ENCODE data around the gene CCDC9.
"Not testable (repeated sequence)": the region's sequence is repeated elsewhere in the genome, so short reads cannot be mapped to it uniquely, and the experiment has no call there.

Gene CCDC9

GRCh38 chr19:47284324-47284899 is 28.1 kb downstream of the CCDC9 start:
- no peaks in the 10 kb centered on the region for H3K9me3 ChIP-seq (ENCODE audit: control insufficient read depth, low read length)
- H3K36me3 ChIP-seq (ENCODE audit: control insufficient read depth, insufficient read depth, low read length) = no peaks in the 10 kb centered on the region
- H3K4me1 ChIP-seq (ENCODE audit: control insufficient read depth, insufficient read depth, low read length, poor library complexity, severe bottlenecking) = peaks cover 3% of the 10 kb centered on the region
- peak in 1 of 3 donors; percentile 32 for DNase-seq
- H3K27ac ChIP-seq (ENCODE audit: insufficient read depth, low read length, poor library complexity, severe bottlenecking) = no peak overlapping the region
- no peak overlapping the region for H3K4me3 ChIP-seq (ENCODE audit: insufficient read depth, low read depth, low read length, poor library complexity, severe bottlenecking)
- H3K27me3 ChIP-seq (replicated peaks; ENCODE audit: control insufficient read depth, insufficient read depth, low read length, poor library complexity, severe bottlenecking) = no peaks in the 10 kb centered on the region

- Histone ChIP-seq H3K36me3 (ENCODE audit: control insufficient read depth, insufficient read depth, low read length) (no peaks in the 10 kb centered on the region), H3K4me1 (ENCODE audit: control insufficient read depth, insufficient read depth, low read length, poor library complexity, severe bottlenecking) (no peaks in the 10 kb centered on the region), H3K9me3 (ENCODE audit: control insufficient read depth, low read length) (no peaks in the 10 kb centered on the region), H3K4me3 (ENCODE audit: insufficient read depth, low read depth, low read length, poor library complexity, severe bottlenecking) (no peak overlapping the region), H3K27ac (ENCODE audit: insufficient read depth, low read length, poor library complexity, severe bottlenecking) (no peak overlapping the region), H3K27me3 (replicated peaks; ENCODE audit: control insufficient read depth, insufficient read depth, low read length, poor library complexity, severe bottlenecking) (no peaks in the 10 kb centered on the region)
- peak; percentile 38 to 72 (median 60) for DNase-seq
Measured at GRCh38 chr19:47296036-47296435, 39.7 kb downstream of the CCDC9 start.

- not testable (repeated sequence) for H3K27ac ChIP-seq (ENCODE audit: insufficient read depth, low read length, poor library complexity, severe bottlenecking); H3K4me1 ChIP-seq (ENCODE audit: control insufficient read depth, insufficient read depth, low read length, poor library complexity, severe bottlenecking); H3K27me3 ChIP-seq (replicated peaks; ENCODE audit: control insufficient read depth, insufficient read depth, low read length, poor library complexity, severe bottlenecking)
Measured at GRCh38 chr19:47300867-47301266, 44.5 kb downstream of the CCDC9 start.

GRCh38 chr19:47302249-47302648 is 45.9 kb downstream of the CCDC9 start:
- no peak for DNase-seq

More at GRCh38 chr19:47300867-47301266, 44.5 kb downstream of the CCDC9 start:
- H3K36me3 ChIP-seq (ENCODE audit: control insufficient read depth, insufficient read depth, low read length); H3K4me3 ChIP-seq (ENCODE audit: insufficient read depth, low read depth, low read length, poor library complexity, severe bottlenecking); H3K9me3 ChIP-seq (ENCODE audit: control insufficient read depth, low read length); DNase-seq: not testable (repeated sequence)

GRCh38 chr19:47303966-47304365 is 47.6 kb downstream of the CCDC9 start:
- no peak for DNase-seq
- H3K4me1 ChIP-seq (ENCODE audit: control insufficient read depth, insufficient read depth, low read length, poor library complexity, severe bottlenecking) = no peaks in the 10 kb centered on the region
- H3K9me3 ChIP-seq (ENCODE audit: control insufficient read depth, low read length) = no peaks in the 10 kb centered on the region
- no peaks in the 10 kb centered on the region for H3K27me3 ChIP-seq (replicated peaks; ENCODE audit: control insufficient read depth, insufficient read depth, low read length, poor library complexity, severe bottlenecking)
- no peaks in the 10 kb centered on the region for H3K36me3 ChIP-seq (ENCODE audit: control insufficient read depth, insufficient read depth, low read length)
- H3K4me3 ChIP-seq (ENCODE audit: insufficient read depth, low read depth, low read length, poor library complexity, severe bottlenecking) = no peak overlapping the region
- H3K27ac ChIP-seq (ENCODE audit: insufficient read depth, low read length, poor library complexity, severe bottlenecking) = no peak overlapping the region

More at GRCh38 chr19:47302249-47302648, 45.9 kb downstream of the CCDC9 start:
- Histone ChIP-seq H3K9me3 (ENCODE audit: control insufficient read depth, low read length) (no peaks in the 10 kb centered on the region), H3K27me3 (replicated peaks; ENCODE audit: control insufficient read depth, insufficient read depth, low read length, poor library complexity, severe bottlenecking) (no peaks in the 10 kb centered on the region), H3K4me3 (ENCODE audit: insufficient read depth, low read depth, low read length, poor library complexity, severe bottlenecking) (no peak overlapping the region), H3K27ac (ENCODE audit: insufficient read depth, low read length, poor library complexity, severe bottlenecking) (no peak overlapping the region), H3K36me3 (ENCODE audit: control insufficient read depth, insufficient read depth, low read length) (no peaks in the 10 kb centered on the region), H3K4me1 (ENCODE audit: control insufficient read depth, insufficient read depth, low read length, poor library complexity, severe bottlenecking) (no peaks in the 10 kb centered on the region)

GRCh38 chr19:47305309-47305751 is 49.0 kb downstream of the CCDC9 start:
- DNase-seq = peak; percentile 27 to 47 (median 29)

GRCh38 chr19:47306303-47306702 is 50.0 kb downstream of the CCDC9 start:
- no peaks in the 10 kb centered on the region for H3K9me3 ChIP-seq (ENCODE audit: control insufficient read depth, low read length)
- H3K27ac ChIP-seq (ENCODE audit: insufficient read depth, low read length, poor library complexity, severe bottlenecking) = no peak overlapping the region
- H3K27me3 ChIP-seq (replicated peaks; ENCODE audit: control insufficient read depth, insufficient read depth, low read length, poor library complexity, severe bottlenecking) = no peaks in the 10 kb centered on the region
- no peak for DNase-seq
- H3K4me1 ChIP-seq (ENCODE audit: control insufficient read depth, insufficient read depth, low read length, poor library complexity, severe bottlenecking) = no peaks in the 10 kb centered on the region
- no peak overlapping the region for H3K4me3 ChIP-seq (ENCODE audit: insufficient read depth, low read depth, low read length, poor library complexity, severe bottlenecking)
- H3K36me3 ChIP-seq (ENCODE audit: control insufficient read depth, insufficient read depth, low read length) = no peaks in the 10 kb centered on the region

More at GRCh38 chr19:47305309-47305751, 49.0 kb downstream of the CCDC9 start:
- H3K27me3 ChIP-seq (replicated peaks; ENCODE audit: control insufficient read depth, insufficient read depth, low read length, poor library complexity, severe bottlenecking) = no peaks in the 10 kb centered on the region
- H3K36me3 ChIP-seq (ENCODE audit: control insufficient read depth, insufficient read depth, low read length) = no peaks in the 10 kb centered on the region
- H3K4me3 ChIP-seq (ENCODE audit: insufficient read depth, low read depth, low read length, poor library complexity, severe bottlenecking) = no peak overlapping the region
- no peaks in the 10 kb centered on the region for H3K4me1 ChIP-seq (ENCODE audit: control insufficient read depth, insufficient read depth, low read length, poor library complexity, severe bottlenecking)
- H3K27ac ChIP-seq (ENCODE audit: insufficient read depth, low read length, poor library complexity, severe bottlenecking) = no peak overlapping the region
- H3K9me3 ChIP-seq (ENCODE audit: control insufficient read depth, low read length) = no peaks in the 10 kb centered on the region

GRCh38 chr19:47309038-47309437 is 52.7 kb downstream of the CCDC9 start:
- no peak for DNase-seq

GRCh38 chr19:47309608-47310007 is 53.3 kb downstream of the CCDC9 start, which contains the start of gene C5AR1:
Gene C5AR1 (plus strand): TSS chr19:47309861. CDS start chr19:47309896, 35 bp downstream.
- Histone ChIP-seq H3K9me3 (ENCODE audit: control insufficient read depth, low read length) (no peaks in the 10 kb centered on the region), H3K27ac (ENCODE audit: insufficient read depth, low read length, poor library complexity, severe bottlenecking) (no peak within 1 kb of the TSS), H3K4me1 (ENCODE audit: control insufficient read depth, insufficient read depth, low read length, poor library complexity, severe bottlenecking) (no peaks in the 10 kb centered on the region), H3K36me3 (ENCODE audit: control insufficient read depth, insufficient read depth, low read length) (no peaks in the 10 kb centered on the region), H3K27me3 (replicated peaks; ENCODE audit: control insufficient read depth, insufficient read depth, low read length, poor library complexity, severe bottlenecking) (peaks cover 3% of the 10 kb centered on the region), H3K4me3 (ENCODE audit: insufficient read depth, low read depth, low read length, poor library complexity, severe bottlenecking) (no peak within 1 kb of the TSS)
- DNase-seq = no peak

More at GRCh38 chr19:47309038-47309437, 52.7 kb downstream of the CCDC9 start:
- no peak overlapping the region for H3K4me3 ChIP-seq (ENCODE audit: insufficient read depth, low read depth, low read length, poor library complexity, severe bottlenecking)
- no peaks in the 10 kb centered on the region for H3K4me1 ChIP-seq (ENCODE audit: control insufficient read depth, insufficient read depth, low read length, poor library complexity, severe bottlenecking)
- H3K27me3 ChIP-seq (replicated peaks; ENCODE audit: control insufficient read depth, insufficient read depth, low read length, poor library complexity, severe bottlenecking) = peaks cover 3% of the 10 kb centered on the region
- no peaks in the 10 kb centered on the region for H3K36me3 ChIP-seq (ENCODE audit: control insufficient read depth, insufficient read depth, low read length)
- no peak overlapping the region for H3K27ac ChIP-seq (ENCODE audit: insufficient read depth, low read length, poor library complexity, severe bottlenecking)
- H3K9me3 ChIP-seq (ENCODE audit: control insufficient read depth, low read length) = no peaks in the 10 kb centered on the region

GRCh38 chr19:47310323-47310722 is 54.0 kb downstream of the CCDC9 start:
- Histone ChIP-seq H3K4me1 (ENCODE audit: control insufficient read depth, insufficient read depth, low read length, poor library complexity, severe bottlenecking) (no peaks in the 10 kb centered on the region), H3K9me3 (ENCODE audit: control insufficient read depth, low read length) (no peaks in the 10 kb centered on the region), H3K27me3 (replicated peaks; ENCODE audit: control insufficient read depth, insufficient read depth, low read length, poor library complexity, severe bottlenecking) (peaks cover 3% of the 10 kb centered on the region), H3K27ac (ENCODE audit: insufficient read depth, low read length, poor library complexity, severe bottlenecking) (no peak overlapping the region), H3K36me3 (ENCODE audit: control insufficient read depth, insufficient read depth, low read length) (no peaks in the 10 kb centered on the region), H3K4me3 (ENCODE audit: insufficient read depth, low read depth, low read length, poor library complexity, severe bottlenecking) (no peak overlapping the region)
- DNase-seq = no peak
